HG03025 (cell line): ENCODE data around the gene MAN1C1.
A peak's percentile ranks its signal among the peaks of the same experiment; 100 is the strongest.

ENCODE experiments used
- ATAC-seq: cut with Tn5 transposase; IDR thresholded peaks from one replicate; pipeline ENCODE4 v1.9.1; 2021; ENCODE audit warnings: mild to moderate bottlenecking, moderate library complexity; ENCODE audit not compliant: unreplicated experiment, low FRiP score

Gene MAN1C1

GRCh38 chr1:25807480-25808390, 191.1 kb downstream of the MAN1C1 start:
- no peak for ATAC-seq

GRCh38 chr1:25808481-25809244, 192.1 kb downstream of the MAN1C1 start:
- no peak for ATAC-seq

GRCh38 chr1:25809283-25809926, 192.8 kb downstream of the MAN1C1 start:
- no peak for ATAC-seq

GRCh38 chr1:25809929-25810328, 193.3 kb downstream of the MAN1C1 start:
- ATAC-seq: no peak

GRCh38 chr1:25810341-25811299, 194.0 kb downstream of the MAN1C1 start:
- no peak for ATAC-seq

GRCh38 chr1:25811384-25812082, 194.9 kb downstream of the MAN1C1 start:
- no peak for ATAC-seq

- ATAC-seq: no peak
These were observed 196.6 kb downstream of the MAN1C1 start for GRCh38 chr1:25813071-25813733.

- ATAC-seq: no peak
These were observed 197.3 kb downstream of the MAN1C1 start for GRCh38 chr1:25813734-25814471.

- no peak for ATAC-seq
These were observed 198.0 kb downstream of the MAN1C1 start for GRCh38 chr1:25814549-25815087.

- ATAC-seq: no peak
These were observed 198.9 kb downstream of the MAN1C1 start for GRCh38 chr1:25815208-25816111.

GRCh38 chr1:25816112-25816718, 199.6 kb downstream of the MAN1C1 start:
- no peak for ATAC-seq

GRCh38 chr1:25817840-25818501, 201.4 kb downstream of the MAN1C1 start:
- ATAC-seq: no peak

- ATAC-seq: no peak
These were observed 202.0 kb downstream of the MAN1C1 start for GRCh38 chr1:25818569-25818968.

- ATAC-seq: peak; percentile 85
These were observed 203.1 kb downstream of the MAN1C1 start, which contains the start of gene MTFR1L for GRCh38 chr1:25819491-25820246. Gene MTFR1L, plus strand, starts transcription at chr1:25819954. Its CDS starts 3,151 bp downstream, at chr1:25823105.
